ENCODE data around the gene PROX1.

DNA sequence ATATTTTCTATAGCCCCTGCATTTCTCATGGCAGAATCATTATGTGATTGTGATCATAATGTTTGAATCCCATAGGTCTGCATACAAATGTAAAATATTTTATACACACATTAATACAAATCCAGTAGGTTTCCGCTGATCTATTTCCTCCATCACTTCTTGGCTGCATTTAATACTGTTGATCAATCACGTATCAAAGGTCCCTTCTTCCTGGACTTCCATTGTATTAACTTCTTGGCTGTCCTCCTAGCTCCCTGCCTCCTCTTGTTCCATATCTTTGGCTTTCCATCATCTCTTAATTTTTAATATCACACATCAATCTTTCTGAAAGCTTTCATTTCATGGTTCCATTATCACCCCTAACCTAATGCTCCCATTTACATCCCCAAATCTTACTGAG is 97.6 kb downstream of the PROX1 start:
- TF ChIP-seq, protein P1, sequence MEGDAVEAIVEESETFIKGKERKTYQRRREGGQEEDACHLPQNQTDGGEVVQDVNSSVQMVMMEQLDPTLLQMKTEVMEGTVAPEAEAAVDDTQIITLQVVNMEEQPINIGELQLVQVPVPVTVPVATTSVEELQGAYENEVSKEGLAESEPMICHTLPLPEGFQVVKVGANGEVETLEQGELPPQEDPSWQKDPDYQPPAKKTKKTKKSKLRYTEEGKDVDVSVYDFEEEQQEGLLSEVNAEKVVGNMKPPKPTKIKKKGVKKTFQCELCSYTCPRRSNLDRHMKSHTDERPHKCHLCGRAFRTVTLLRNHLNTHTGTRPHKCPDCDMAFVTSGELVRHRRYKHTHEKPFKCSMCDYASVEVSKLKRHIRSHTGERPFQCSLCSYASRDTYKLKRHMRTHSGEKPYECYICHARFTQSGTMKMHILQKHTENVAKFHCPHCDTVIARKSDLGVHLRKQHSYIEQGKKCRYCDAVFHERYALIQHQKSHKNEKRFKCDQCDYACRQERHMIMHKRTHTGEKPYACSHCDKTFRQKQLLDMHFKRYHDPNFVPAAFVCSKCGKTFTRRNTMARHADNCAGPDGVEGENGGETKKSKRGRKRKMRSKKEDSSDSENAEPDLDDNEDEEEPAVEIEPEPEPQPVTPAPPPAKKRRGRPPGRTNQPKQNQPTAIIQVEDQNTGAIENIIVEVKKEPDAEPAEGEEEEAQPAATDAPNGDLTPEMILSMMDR (IDR thresholded peaks at IDR 0.05), result no peak
- TF ChIP-seq EZH2 (IDR thresholded peaks at IDR 0.05; ENCODE audit: borderline replicate concordance, insufficient read depth, low read depth, low read length, poor library complexity, severe bottlenecking), result no peak

All from B cell (primary cell).